Fibroblast of the conjunctiva (primary cell): Measurements from ENCODE around the gene UBTD2.
A peak's percentile ranks its signal among the peaks of the same experiment; 100 is the strongest.
"Not testable (repeated sequence)": the region's sequence is repeated elsewhere in the genome, so short reads cannot be mapped to it uniquely, and the experiment has no call there.

Experiments
- DNase-seq: peaks from one replicate; pipeline ENCODE4 v3.0.0-alpha.2; 2010; ENCODE audit warnings: low read depth

The UBTD2 gene

GRCh38 chr5:172291837-172292236 is 8.3 kb upstream of the UBTD2 start:
- DNase-seq: not testable (repeated sequence)

- no peak for DNase-seq
Observed at GRCh38 chr5:172288465-172288864, 4.9 kb upstream of the UBTD2 start.

- not testable (repeated sequence) for DNase-seq
Observed at GRCh38 chr5:172287140-172287539, 3.6 kb upstream of the UBTD2 start.

- no peak for DNase-seq
Observed at GRCh38 chr5:172285226-172286143, 1.9 kb upstream of the UBTD2 start.

- no peak for DNase-seq
Observed at GRCh38 chr5:172284611-172284980, 1.0 kb upstream of the UBTD2 start.

- DNase-seq: peak; percentile 75
Observed at GRCh38 chr5:172283862-172284610, 472 bp upstream of the UBTD2 start.

- DNase-seq: no peak
Observed at GRCh38 chr5:172282272-172283019, 1.1 kb downstream of the UBTD2 start.

- no peak for DNase-seq
Observed at GRCh38 chr5:172281346-172281745, 2.2 kb downstream of the UBTD2 start.

- peak; percentile 81 for DNase-seq
Observed at GRCh38 chr5:172280929-172281328, 2.6 kb downstream of the UBTD2 start.

- DNase-seq: no peak
Observed at GRCh38 chr5:172280317-172280716, 3.2 kb downstream of the UBTD2 start.

- DNase-seq: no peak
Observed at GRCh38 chr5:172278356-172278755, 5.2 kb downstream of the UBTD2 start.

- peak; percentile 51 for DNase-seq
Observed at GRCh38 chr5:172276214-172276613, 7.3 kb downstream of the UBTD2 start.

GRCh38 chr5:172274951-172275753 is 8.4 kb downstream of the UBTD2 start:
- no peak for DNase-seq

GRCh38 chr5:172267943-172268342 is 15.6 kb downstream of the UBTD2 start:
- no peak for DNase-seq

- no peak for DNase-seq
Observed at GRCh38 chr5:172266676-172267092, 16.9 kb downstream of the UBTD2 start.

GRCh38 chr5:172266071-172266675 is 17.4 kb downstream of the UBTD2 start:
- no peak for DNase-seq

GRCh38 chr5:172264815-172265395 is 18.7 kb downstream of the UBTD2 start:
- DNase-seq: no peak

GRCh38 chr5:172255444-172255843 is 28.1 kb downstream of the UBTD2 start:
- no peak for DNase-seq

- DNase-seq: no peak
Observed at GRCh38 chr5:172252501-172252900, 31.1 kb downstream of the UBTD2 start.

GRCh38 chr5:172251419-172251818 is 32.1 kb downstream of the UBTD2 start:
- no peak for DNase-seq

- no peak for DNase-seq
Observed at GRCh38 chr5:172248637-172249036, 34.9 kb downstream of the UBTD2 start.
